Measurements from ENCODE around the gene PTPN12.
"Not testable (repeated sequence)": the region's sequence is repeated elsewhere in the genome, so short reads cannot be mapped to it uniquely, and the experiment has no call there.

The PTPN12 gene

DNA sequence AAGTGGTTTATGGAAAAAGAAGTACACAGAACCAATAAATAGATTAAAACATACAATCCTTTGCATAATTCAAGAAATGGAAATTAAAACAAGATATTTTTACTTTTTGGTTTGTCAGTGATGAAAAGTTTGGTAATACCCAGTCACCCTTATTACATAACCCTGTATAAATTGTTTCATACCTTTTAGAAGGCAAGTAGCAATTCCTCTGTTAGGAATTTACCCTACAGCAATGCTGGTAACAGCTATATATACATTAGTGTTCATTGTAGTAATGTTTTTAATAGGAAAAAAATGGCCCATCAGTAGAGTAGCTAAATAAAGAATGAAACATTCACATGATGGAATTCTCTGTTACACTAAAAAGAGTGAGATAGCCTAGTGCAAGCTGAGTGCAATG lies 42.7 kb downstream of the PTPN12 start:
- DNase-seq (ENCODE audit: low read depth): no peak

- DNase-seq (ENCODE audit: low read depth): no peak
Measured at GRCh38 chr7:77580762-77581350, 43.8 kb downstream of the PTPN12 start.

DNA sequence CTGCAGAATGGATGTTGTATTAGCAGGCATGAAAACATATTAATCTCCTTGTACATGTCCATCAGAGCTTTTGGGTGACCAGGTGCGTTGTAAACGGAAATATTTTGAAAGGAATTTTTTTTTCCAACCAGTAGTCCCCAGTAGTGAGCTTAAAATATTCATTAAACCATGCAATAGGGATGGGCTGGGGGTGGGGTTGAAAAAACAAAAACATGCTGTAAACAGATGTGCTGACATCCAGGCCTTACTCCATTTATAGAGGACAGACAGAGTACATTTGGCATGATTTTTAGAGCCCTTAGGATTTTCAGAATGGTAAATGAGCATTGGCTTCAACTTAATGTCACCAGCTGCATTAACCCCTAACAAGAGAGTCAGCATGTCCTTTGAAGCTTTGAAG lies 50.2 kb downstream of the PTPN12 start:
- no peak for DNase-seq (ENCODE audit: low read depth)

DNA sequence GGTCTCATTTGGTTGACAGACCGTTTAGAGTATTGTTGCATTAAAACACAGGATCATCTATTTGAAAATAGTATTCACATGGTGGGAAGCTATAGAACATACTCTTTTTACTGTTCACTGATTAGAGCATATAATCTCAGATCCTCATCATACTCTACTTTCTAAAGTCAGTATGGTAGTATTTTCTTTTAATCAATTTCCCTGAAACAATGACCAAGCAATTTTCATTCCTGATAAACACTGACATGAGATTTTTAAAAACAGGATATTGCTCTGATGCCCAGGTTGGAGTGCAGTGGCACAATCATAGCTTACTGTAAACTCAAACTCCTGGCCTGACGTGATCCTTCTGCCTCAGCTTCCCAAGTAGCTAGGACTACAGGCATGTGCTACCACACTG lies 63.9 kb downstream of the PTPN12 start:
- no peak for DNase-seq (ENCODE audit: low read depth)

DNA sequence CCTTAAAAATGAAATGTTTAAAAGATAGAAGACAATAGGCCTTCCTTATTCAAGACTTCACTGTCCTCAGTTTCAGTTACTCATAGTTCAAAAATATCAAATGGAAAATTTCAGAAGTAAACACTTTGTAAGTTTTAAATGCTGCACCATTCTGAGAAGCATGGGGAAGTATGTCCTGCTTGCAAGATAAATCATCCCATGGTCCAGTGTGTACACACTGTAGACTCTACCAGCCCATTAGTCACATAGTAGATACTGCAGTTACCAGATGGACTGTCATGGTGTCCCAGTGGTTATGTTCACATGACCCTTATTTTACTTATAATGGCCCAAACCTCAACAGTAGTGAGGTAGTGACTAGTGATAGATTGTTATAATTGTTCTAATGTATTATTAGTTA lies 69.5 kb downstream of the PTPN12 start:
- no peak for DNase-seq (ENCODE audit: low read depth)

DNA sequence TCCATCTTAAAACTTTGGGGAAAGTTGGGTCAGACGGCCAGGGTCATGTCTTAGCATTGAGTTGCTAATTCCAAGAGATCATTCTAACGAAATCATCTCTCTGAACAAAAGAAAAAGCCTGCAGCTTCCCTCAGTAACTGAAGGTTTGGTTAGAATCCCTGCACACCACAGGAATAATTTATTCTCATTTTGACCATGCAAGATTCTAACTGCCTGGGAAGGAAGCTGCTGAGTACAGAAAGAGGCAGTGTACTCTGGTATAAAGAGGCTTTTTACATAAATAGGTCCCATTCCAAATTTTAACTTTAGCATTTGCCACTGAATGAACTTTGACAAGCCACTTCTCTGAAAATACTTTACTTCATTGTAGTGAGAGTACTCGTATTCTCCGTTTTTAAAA lies 82.2 kb downstream of the PTPN12 start:
- DNase-seq (ENCODE audit: low read depth): no peak

- no peak for DNase-seq (ENCODE audit: low read depth)
Measured at GRCh38 chr7:77626586-77627308, 89.7 kb downstream of the PTPN12 start.

GRCh38 chr7:77627309-77627676 lies 90.2 kb downstream of the PTPN12 start:
- DNase-seq (ENCODE audit: low read depth): no peak

DNA sequence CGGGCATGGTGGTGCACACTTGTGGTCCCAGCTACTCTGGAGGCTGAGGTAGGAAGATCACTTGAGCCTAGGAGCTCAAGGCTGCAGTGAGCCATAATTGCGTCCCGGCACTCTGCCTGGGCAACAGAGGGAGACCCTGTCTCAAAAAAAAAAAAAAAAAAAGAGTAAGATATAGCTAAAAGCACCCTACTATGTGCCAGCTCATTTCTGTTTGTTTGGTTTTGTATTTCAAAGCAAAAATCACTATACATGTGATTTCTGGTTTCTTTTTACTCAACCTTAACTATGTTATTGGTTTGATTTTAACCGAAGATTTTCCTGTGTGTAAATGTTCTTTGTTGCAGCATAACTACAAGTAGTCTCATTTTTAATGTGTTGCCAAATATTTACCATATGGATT lies 92.7 kb downstream of the PTPN12 start:
- no peak for DNase-seq (ENCODE audit: low read depth)

- no peak for DNase-seq (ENCODE audit: low read depth)
Measured at GRCh38 chr7:77631820-77632219, 94.7 kb downstream of the PTPN12 start.

DNA sequence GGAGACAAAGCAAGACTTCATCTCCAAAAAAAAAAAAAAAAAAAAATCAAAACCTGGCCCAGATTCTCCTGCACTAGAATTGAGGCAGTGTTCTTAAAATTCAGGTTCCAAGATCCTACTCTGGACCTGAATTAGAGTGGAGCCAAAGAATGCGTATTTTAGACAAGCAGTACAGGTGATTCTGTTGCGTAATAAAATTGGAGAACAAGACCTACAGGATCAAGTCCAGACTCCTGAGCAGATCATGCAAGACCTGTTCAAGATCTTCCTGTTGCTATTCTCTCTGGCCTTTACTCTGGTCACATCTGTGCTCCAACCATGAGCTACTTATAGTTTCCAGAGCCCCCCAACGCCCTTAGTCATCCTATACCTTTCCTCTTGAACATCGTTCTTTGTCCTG lies 107.7 kb downstream of the PTPN12 start:
- DNase-seq (ENCODE audit: low read depth): no peak

GRCh38 chr7:77648742-77649338 lies 111.7 kb downstream of the PTPN12 start:
- no peak for DNase-seq (ENCODE audit: low read depth)

DNA sequence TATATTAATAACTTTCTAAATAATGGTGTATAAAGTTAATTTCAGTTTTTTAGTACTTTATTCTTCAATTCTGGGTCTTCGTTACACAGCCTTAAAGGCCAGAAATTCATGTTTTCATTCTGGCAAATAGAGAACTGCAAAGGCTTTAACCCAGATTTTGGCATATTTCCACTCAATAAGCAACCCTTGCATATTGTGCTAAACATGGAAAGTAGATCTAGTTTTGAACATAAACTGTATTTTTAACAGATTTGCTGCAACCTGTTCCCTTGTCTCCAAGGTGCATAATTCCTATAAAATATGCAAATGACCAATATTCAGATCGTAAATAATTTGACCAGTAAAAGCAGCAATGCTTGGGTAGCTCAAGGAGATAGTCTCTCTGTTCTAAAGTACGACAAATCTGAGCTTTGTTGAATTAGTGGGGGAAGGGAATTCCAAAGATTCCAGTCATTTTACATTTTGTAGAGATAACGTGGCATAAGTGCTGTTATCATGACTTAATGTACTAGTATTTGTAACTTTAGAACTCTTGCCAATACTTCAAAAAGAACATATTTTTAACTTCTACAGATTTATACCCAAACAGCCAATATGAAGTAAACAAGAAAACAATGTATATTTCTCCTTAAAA lies 112.7 kb downstream of the PTPN12 start:
- DNase-seq (ENCODE audit: low read depth): no peak

GRCh38 chr7:77651575-77652162 lies 114.6 kb downstream of the PTPN12 start:
- no peak for DNase-seq (ENCODE audit: low read depth)

- not testable (repeated sequence) for DNase-seq (ENCODE audit: low read depth)
Measured at GRCh38 chr7:77652826-77653225, 115.7 kb downstream of the PTPN12 start.

- DNase-seq (ENCODE audit: low read depth): no peak
Measured at GRCh38 chr7:77653572-77653971, 116.5 kb downstream of the PTPN12 start.

DNA sequence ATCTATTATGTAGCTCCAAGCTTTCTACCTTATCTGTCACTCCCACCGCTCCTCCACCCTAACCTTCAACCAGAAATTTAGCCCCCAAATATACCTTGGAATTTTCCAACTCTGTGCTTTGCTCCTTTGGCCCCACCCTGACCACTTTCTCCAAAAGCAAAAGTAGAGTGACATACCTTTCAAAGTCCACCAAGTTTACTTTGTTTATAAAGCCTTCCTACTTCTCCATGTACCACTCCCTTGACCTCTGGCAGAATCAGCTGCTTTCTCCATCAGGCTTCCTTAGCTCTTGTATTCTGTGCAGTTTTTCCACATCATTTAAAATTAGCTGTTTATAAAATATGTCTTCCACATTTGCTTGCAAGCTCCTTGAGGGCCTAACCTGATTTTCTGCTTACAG lies 118.3 kb downstream of the PTPN12 start:
- no peak for DNase-seq (ENCODE audit: low read depth)

DNA sequence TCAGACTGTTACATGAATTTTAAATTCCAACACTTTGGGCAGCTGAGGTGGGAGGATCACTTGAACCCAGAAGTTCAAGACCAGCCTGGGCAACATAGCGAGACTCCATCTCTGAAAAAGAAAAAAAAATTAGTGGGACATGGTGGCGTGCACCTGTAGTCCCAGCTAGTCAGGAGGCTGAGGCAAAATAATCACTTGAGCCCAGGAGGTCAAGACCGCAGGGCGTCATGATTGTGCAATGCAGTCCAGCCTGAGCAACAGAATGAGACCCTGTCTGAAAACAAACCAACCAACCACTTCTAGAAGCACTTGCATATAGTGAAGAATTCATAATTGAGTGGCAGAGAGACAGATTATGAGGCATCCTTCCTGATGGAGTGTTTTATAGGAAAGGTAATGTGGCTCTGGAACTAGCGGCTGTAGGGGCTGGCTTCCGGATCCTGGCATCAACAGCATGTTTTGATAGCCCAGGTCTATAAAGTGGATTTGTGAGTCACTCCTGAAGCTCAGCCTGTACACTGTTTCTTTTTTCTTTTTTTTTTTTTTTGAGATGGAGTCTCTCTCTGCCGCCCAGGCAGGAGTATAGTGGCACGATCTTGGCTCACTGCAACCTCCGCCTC lies 118.9 kb downstream of the PTPN12 start:
- DNase-seq (ENCODE audit: low read depth): no peak

GRCh38 chr7:77657427-77658224 lies 120.5 kb downstream of the PTPN12 start:
- DNase-seq (ENCODE audit: low read depth): no peak

GRCh38 chr7:77658928-77659327 lies 121.8 kb downstream of the PTPN12 start:
- no peak for DNase-seq (ENCODE audit: low read depth)

DNA sequence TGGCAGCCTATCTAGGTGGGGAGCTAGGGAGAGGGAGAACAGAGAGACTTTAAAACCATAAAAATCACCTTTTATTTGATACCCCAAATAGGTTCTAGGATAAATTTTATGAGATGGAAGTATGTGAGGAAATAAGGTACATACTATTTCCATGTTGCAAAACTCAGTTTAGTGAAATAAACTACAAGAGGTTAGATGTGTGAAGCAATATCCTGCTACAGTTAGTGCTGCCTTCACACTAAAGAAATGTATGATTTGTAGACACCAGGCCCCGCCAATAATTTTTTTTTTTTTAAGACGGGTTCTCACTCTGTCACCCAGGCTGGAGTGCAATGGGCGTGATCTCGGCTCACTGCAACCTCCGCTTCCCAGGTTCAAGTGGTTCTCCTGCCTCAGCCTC lies 124.7 kb downstream of the PTPN12 start:
- DNase-seq (ENCODE audit: low read depth): no peak

GRCh38 chr7:77662869-77663268 lies 125.8 kb downstream of the PTPN12 start:
- no peak for DNase-seq (ENCODE audit: low read depth)
